ENCODE data around the gene IGSF22. TPM values are rescaled to one million over a fixed set of nuclear protein-coding genes. Genes with fewer than 3 reads are reported as not detected.

IGSF22 gene
- polyA plus RNA-seq, 4 donors: 2.0 to 2.5 (median 2.2) TPM

- no peak for DNase-seq (ENCODE audit: low read depth in 4 of 4, low spot score in 3 of 4)
These were observed 19.3 kb upstream of the IGSF22 start for GRCh38 chr11:18745251-18745650.

- DNase-seq (ENCODE audit: low read depth in 4 of 4, low spot score in 3 of 4): no peak
These were observed 18.0 kb upstream of the IGSF22 start for GRCh38 chr11:18743900-18744514.

GRCh38 chr11:18743365-18743764, 17.4 kb upstream of the IGSF22 start:
- no peak for DNase-seq (ENCODE audit: low read depth in 4 of 4, low spot score in 3 of 4)

- DNase-seq (ENCODE audit: low read depth in 4 of 4, low spot score in 3 of 4): no peak
These were observed 15.8 kb upstream of the IGSF22 start for GRCh38 chr11:18741783-18742182.

- DNase-seq (ENCODE audit: low read depth in 4 of 4, low spot score in 3 of 4): no peak
These were observed 13.7 kb upstream of the IGSF22 start for GRCh38 chr11:18739685-18740084.

GRCh38 chr11:18737642-18738041, 11.7 kb upstream of the IGSF22 start:
- no peak for DNase-seq (ENCODE audit: low read depth in 4 of 4, low spot score in 3 of 4)

GRCh38 chr11:18736590-18737148, 10.7 kb upstream of the IGSF22 start:
- DNase-seq (ENCODE audit: low read depth in 4 of 4, low spot score in 3 of 4): no peak

GRCh38 chr11:18733202-18733601, 7.2 kb upstream of the IGSF22 start:
- no peak for DNase-seq (ENCODE audit: low read depth in 4 of 4, low spot score in 3 of 4)

GRCh38 chr11:18731949-18732821, 6.2 kb upstream of the IGSF22 start:
- DNase-seq (ENCODE audit: low read depth in 4 of 4, low spot score in 3 of 4): peak; percentile 19 to 41 (median 38)

- DNase-seq (ENCODE audit: low read depth in 4 of 4, low spot score in 3 of 4): no peak
These were observed 5.5 kb upstream of the IGSF22 start for GRCh38 chr11:18731441-18731840.

GRCh38 chr11:18730020-18730419, 4.0 kb upstream of the IGSF22 start:
- no peak for DNase-seq (ENCODE audit: low read depth in 4 of 4, low spot score in 3 of 4)

- DNase-seq (ENCODE audit: low read depth in 4 of 4, low spot score in 3 of 4): no peak
These were observed 3.4 kb upstream of the IGSF22 start for GRCh38 chr11:18729426-18729825.

- DNase-seq (ENCODE audit: low read depth in 4 of 4, low spot score in 3 of 4): no peak
These were observed 2.7 kb upstream of the IGSF22 start for GRCh38 chr11:18728658-18729057.

- peak in 2 of 4 donors; percentile 16 to 25 for DNase-seq (ENCODE audit: low read depth in 4 of 4, low spot score in 3 of 4)
These were observed 1.7 kb upstream of the IGSF22 start for GRCh38 chr11:18727479-18728236.

- DNase-seq (ENCODE audit: low read depth in 4 of 4, low spot score in 3 of 4): no peak
These were observed 2.0 kb downstream of the IGSF22 start for GRCh38 chr11:18723991-18724390.

GRCh38 chr11:18722293-18722637, 3.7 kb downstream of the IGSF22 start:
- DNase-seq (ENCODE audit: low read depth in 4 of 4, low spot score in 3 of 4): no peak

GRCh38 chr11:18721561-18722292, 4.3 kb downstream of the IGSF22 start:
- peak in 2 of 4 donors; percentile 27 to 38 for DNase-seq (ENCODE audit: low read depth in 4 of 4, low spot score in 3 of 4)

GRCh38 chr11:18720808-18721560, 5.0 kb downstream of the IGSF22 start:
- DNase-seq (ENCODE audit: low read depth in 4 of 4, low spot score in 3 of 4): peak in 3 of 4 donors; percentile 66 to 79 (median 74)

- DNase-seq (ENCODE audit: low read depth in 4 of 4, low spot score in 3 of 4): peak in 1 of 4 donors; percentile 11
These were observed 5.7 kb downstream of the IGSF22 start for GRCh38 chr11:18720091-18720807.

Data from right renal pelvis (tissue), 4 donors.